ENCODE results near the gene CCR2.
A peak's percentile ranks its signal among the peaks of the same experiment; 100 is the strongest.
"Not testable (repeated sequence)": the region's sequence is repeated elsewhere in the genome, so short reads cannot be mapped to it uniquely, and the experiment has no call there.

Gene CCR2

DNA sequence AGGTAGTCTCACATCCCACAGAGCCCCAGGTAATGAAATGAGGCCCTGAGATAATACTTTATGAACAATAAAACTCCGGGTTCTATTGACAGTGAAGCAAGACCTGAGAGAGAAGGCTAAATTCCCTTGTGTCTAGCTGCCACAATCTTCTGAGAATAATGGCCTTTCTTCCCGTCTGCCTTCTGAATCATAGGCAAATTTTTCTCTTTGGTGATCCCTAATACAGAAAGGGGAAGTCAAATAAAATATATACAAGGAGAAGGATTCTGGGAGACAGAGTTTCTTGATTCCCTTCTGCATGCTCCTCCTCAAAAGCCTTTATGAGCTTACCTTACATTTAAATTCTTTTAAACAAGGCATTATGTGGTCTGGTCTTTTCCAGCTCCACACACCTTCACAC lies 29.9 kb upstream of the CCR2 start:
- Histone ChIP-seq H3K27ac (peak overlapping the region in 8 of 11 experiments; percentile 18 to 97 (median 91); a peak in 13 of 22 replicates), H3K4me2 (peak overlapping the region in 7 of 11 experiments; percentile 26 to 92 (median 87); a peak in 13 of 22 replicates), H3K9me3 (replicated peaks in 1 of 11) (peaks cover 11 to 62% (median 21%) of the 10 kb centered on the region in 11 experiments; a peak in 18 of 22 replicates), H4K20me1 (no peaks in the 10 kb centered on the region), H3K4me3 (no peak overlapping the region), H3K9ac (peak overlapping the region in 4 of 11 experiments; percentile 31 to 81 (median 66); a peak in 7 of 22 replicates), H3K36me3 (no peaks in the 10 kb centered on the region), H3K4me1 (peaks cover 20 to 71% (median 47%) of the 10 kb centered on the region in 10 experiments), H3K27me3 (no peaks in the 10 kb centered on the region)
- no peak for TF ChIP-seq Cebpa-rat (IDR thresholded peaks at IDR 0.05)

DNA sequence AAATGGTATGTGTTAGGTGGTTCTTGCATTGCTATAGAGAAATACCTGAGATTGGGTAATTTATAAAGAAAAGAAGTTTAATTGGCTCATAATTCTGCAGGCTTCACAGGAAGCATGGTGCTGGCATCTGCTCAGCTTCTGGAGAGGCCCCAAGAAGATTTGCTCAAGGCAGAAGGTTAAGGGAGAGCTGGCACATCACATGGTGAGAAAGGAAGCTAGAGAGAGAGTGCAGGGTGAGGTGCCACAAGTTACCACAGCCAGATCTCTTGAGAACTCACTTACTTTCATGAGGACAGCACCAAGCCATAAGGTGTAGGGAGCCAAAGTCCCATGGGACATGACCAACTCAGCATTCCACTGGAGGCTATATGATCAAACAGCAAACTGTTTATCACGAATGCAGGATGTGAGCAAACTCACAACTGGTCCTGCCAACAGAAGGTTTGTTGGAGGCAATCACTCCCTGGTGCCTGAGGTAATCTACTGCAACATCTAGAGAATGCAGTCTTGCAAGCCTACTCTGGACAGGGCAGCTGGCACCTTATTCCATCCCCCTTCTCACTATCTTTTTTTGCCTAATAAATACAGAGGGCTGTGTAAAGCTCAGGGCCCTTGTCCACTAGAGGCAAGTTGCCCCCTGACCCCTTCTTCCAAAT lies 28.1 kb upstream of the CCR2 start:
- H3K36me3 ChIP-seq = no peaks in the 10 kb centered on the region
- peak overlapping the region in 1 of 11 experiments; percentile 96; a peak in 3 of 22 replicates for H3K27ac ChIP-seq
- no peak overlapping the region for H3K9ac ChIP-seq
- no peak for TF ChIP-seq Cebpa-rat (IDR thresholded peaks at IDR 0.05)
- H3K27me3 ChIP-seq = no peaks in the 10 kb centered on the region
- peaks cover 10 to 55% (median 20%) of the 10 kb centered on the region in 11 experiments; a peak in 18 of 22 replicates for H3K9me3 ChIP-seq (replicated peaks in 1 of 11)
- peaks cover 17 to 54% (median 40%) of the 10 kb centered on the region in 10 experiments for H3K4me1 ChIP-seq
- H3K4me3 ChIP-seq = no peak overlapping the region
- H3K4me2 ChIP-seq = peak overlapping the region in 5 of 11 experiments; percentile 7 to 90 (median 87); a peak in 8 of 22 replicates
- H4K20me1 ChIP-seq = no peaks in the 10 kb centered on the region

DNA sequence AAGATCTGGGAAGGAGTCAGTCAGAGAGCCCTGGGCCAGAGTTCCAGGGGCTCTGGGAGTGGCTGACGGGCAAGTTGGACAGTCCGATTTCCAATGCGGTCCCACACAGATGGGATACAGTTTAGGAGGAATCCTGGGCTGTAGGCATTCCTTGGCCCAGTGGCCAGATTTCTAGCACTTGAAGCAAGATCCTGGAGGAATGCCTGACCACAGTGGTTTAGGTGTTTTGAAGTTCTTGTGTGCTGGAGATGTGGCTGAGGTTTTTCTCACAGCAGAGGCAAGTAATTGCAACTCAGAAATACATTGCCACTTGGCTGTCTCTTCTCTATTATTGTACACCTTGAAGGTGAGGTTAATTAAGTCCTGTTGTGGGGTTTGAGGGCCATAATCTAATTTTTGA lies 23.2 kb upstream of the CCR2 start:
- not testable (repeated sequence) for H3K27ac ChIP-seq, H4K20me1 ChIP-seq, H3K9ac ChIP-seq, H3K36me3 ChIP-seq, H3K4me2 ChIP-seq, H3K27me3 ChIP-seq, H3K4me3 ChIP-seq
- Histone ChIP-seq H3K9me3 (replicated peaks in 1 of 11) (peaks cover 15 to 65% (median 20%) of the 10 kb centered on the region in 11 experiments; a peak in 18 of 22 replicates), H3K4me1 (peaks cover 0 to 25% (median 3%) of the 10 kb centered on the region in 10 experiments; a peak in 9 of 20 replicates)

DNA sequence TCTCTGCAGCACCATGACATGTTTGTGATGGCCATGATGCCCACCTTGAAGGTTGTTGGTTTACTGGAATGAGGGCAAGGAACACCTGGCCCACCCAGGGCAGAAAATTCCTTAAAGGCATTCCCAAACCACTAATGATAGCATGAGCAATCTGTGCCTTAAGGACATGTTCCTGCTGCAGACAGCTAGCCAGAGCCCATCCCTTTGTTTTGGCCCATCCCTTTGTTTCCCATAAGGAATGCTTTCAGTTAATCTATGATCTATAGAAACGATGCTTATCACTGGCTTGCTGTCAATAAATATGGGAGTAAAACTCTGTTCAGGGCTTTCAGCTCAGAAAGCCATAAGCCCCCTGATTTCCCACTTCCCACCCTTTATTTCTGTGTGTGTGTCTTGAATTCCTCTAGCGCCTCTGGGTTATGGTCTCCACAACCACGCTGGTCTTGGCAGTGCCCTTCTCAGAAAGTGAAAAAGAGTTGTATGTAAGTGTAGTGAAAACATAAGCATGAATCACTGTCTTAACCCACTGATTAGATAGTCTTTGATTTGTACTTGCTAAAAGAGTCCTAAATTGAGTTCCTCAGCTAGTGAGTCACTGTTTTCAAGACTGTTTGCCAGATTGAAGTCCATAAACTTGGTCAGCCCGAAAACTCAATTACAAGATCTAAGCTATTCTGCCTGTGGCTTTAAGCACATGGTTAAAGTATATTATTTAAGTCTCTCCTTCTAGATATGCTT lies 19.0 kb upstream of the CCR2 start:
- peaks cover 0 to 27% (median 0%) of the 10 kb centered on the region in 10 experiments; a peak in 4 of 20 replicates for H3K4me1 ChIP-seq
- H3K27ac ChIP-seq = peak overlapping the region in 1 of 11 experiments; percentile 18; a peak in 1 of 22 replicates
- TF ChIP-seq Cebpa-rat (IDR thresholded peaks at IDR 0.05) = no peak
- no peaks in the 10 kb centered on the region for H4K20me1 ChIP-seq
- H3K36me3 ChIP-seq = peaks cover 0 to 13% (median 8%) of the 10 kb centered on the region in 11 experiments; a peak in 6 of 22 replicates
- H3K9me3 ChIP-seq (replicated peaks in 1 of 11) = peaks cover 28 to 68% (median 37%) of the 10 kb centered on the region in 11 experiments
- H3K4me3 ChIP-seq = no peak overlapping the region
- H3K4me2 ChIP-seq = peak overlapping the region in 3 of 11 experiments; percentile 8 to 41 (median 20); a peak in 2 of 22 replicates
- H3K9ac ChIP-seq = no peak overlapping the region
- no peaks in the 10 kb centered on the region for H3K27me3 ChIP-seq

DNA sequence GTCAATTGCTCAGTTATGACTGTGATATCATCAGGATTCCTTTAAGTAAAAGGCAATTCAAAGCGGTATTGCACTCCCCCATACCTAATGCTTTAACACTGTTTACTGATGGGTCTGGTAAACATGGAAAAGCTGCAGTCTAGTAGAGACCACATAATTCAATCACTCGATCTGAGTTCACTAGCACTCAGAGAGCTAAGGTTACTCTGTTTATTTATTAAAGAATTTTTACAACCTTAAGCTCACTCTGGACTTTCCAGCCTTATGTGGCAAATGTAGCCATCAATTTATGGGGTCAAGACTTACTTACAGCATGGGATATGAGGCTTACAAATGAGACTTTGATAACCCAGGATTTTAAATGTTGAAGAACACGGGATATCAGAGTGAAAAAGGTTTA lies 18.4 kb upstream of the CCR2 start:
- Histone ChIP-seq H4K20me1 (no peaks in the 10 kb centered on the region), H3K9me3 (replicated peaks in 1 of 11) (peaks cover 33 to 71% (median 42%) of the 10 kb centered on the region in 11 experiments), H3K27ac (0 out of 22 replicates have a peak overlapping the region, but pooled peaks of 1 of the 11 experiments have one; percentile 18), H3K4me3 (no peak overlapping the region), H3K9ac (no peak overlapping the region), H3K36me3 (peaks cover 0 to 14% (median 8%) of the 10 kb centered on the region in 11 experiments; a peak in 6 of 22 replicates), H3K4me2 (peak overlapping the region in 2 of 11 experiments; percentile 20 to 41; a peak in 1 of 22 replicates), H3K27me3 (no peaks in the 10 kb centered on the region), H3K4me1 (peaks cover 0 to 27% (median 0%) of the 10 kb centered on the region in 10 experiments; a peak in 4 of 20 replicates)
- TF ChIP-seq Cebpa-rat (IDR thresholded peaks at IDR 0.05) = no peak

DNA sequence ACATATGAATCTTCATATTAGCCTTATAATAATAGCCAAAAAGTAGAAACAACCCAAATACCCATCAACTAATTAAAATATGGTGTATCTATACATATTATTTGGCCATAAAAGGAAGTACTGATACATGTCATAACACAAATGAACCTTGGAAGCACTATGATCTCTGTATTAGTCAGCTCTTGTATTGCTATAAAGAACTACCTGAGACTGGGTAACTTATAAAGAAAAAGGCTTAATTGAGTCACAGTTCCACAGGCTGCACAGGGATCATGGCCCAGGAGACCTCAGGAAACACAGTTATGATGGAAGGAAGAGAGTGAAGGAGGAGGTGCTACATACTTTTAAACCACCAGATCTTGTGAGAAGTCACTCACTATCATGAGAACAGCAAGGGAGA lies 16.0 kb upstream of the CCR2 start:
- Histone ChIP-seq H3K36me3 (peaks cover 0 to 14% (median 8%) of the 10 kb centered on the region in 11 experiments; a peak in 6 of 22 replicates), H4K20me1 (no peaks in the 10 kb centered on the region), H3K4me2 (no peak overlapping the region), H3K27me3 (no peaks in the 10 kb centered on the region), H3K27ac (no peak overlapping the region), H3K9me3 (replicated peaks in 1 of 11) (peaks cover 34 to 70% (median 46%) of the 10 kb centered on the region in 11 experiments), H3K9ac (no peak overlapping the region), H3K4me1 (peaks cover 0 to 18% (median 0%) of the 10 kb centered on the region in 10 experiments; a peak in 4 of 20 replicates), H3K4me3 (no peak overlapping the region)
- no peak for TF ChIP-seq Cebpa-rat (IDR thresholded peaks at IDR 0.05)

DNA sequence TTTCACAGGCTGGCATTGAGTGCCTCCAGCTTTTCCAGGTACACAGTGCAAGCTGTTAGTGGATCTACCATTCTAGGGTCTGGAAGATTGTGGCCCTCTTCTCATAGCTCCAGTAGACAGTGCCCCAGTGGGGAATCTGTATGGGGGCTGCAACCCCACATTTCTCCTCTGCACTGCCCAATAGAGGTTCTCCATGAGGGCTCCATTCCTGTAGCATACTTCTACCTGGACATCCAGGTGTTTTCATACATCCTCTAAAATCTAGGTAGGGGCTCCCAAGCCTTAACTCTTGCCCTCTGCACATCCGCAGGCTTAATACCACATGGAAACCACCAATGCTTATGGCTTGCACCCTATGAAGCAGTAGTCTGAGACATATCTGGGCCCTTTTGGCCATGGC lies 15.1 kb upstream of the CCR2 start:
- Histone ChIP-seq H3K4me2 (no peak overlapping the region), H3K9me3 (replicated peaks in 1 of 11) (peaks cover 34 to 66% (median 46%) of the 10 kb centered on the region in 11 experiments), H4K20me1 (no peaks in the 10 kb centered on the region), H3K4me3 (peak overlapping the region in 5 of 10 experiments; percentile 2 to 28 (median 8); a peak in 2 of 20 replicates), H3K36me3 (peaks cover 0 to 14% (median 8%) of the 10 kb centered on the region in 11 experiments; a peak in 6 of 22 replicates), H3K9ac (no peak overlapping the region), H3K4me1 (peaks cover 0 to 12% (median 0%) of the 10 kb centered on the region in 10 experiments; a peak in 3 of 20 replicates), H3K27me3 (no peaks in the 10 kb centered on the region), H3K27ac (no peak overlapping the region)
- TF ChIP-seq Cebpa-rat (IDR thresholded peaks at IDR 0.05) = no peak

DNA sequence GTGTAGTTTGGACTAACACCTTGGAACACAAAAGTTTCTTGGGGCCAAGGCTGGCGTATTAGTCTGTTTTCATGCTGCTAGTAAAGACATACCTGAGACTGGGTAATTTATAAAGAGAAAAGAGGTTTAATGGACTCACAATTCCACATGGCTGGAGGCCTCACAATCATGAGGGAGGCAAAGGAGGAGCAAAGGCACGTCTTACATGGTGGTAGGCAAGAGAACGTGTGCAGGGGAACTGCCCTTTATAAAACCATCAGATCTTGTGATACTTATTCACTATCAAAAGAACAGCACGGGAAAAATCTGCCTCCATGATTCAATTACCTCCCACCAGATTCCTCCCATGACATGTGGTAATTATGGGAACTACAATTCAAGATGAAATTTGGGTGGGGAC lies 9.4 kb upstream of the CCR2 start:
- Histone ChIP-seq H4K20me1 (no peaks in the 10 kb centered on the region), H3K27ac (no peak overlapping the region), H3K27me3 (no peaks in the 10 kb centered on the region), H3K4me3 (no peak overlapping the region), H3K36me3 (peaks cover 0 to 8% (median 0%) of the 10 kb centered on the region in 11 experiments; a peak in 1 of 22 replicates), H3K4me1 (peaks cover 10 to 16% (median 11%) of the 10 kb centered on the region in 10 experiments), H3K4me2 (no peak overlapping the region), H3K9ac (no peak overlapping the region), H3K9me3 (replicated peaks in 1 of 11) (peaks cover 26 to 46% (median 37%) of the 10 kb centered on the region in 11 experiments)
- TF ChIP-seq Cebpa-rat (IDR thresholded peaks at IDR 0.05) = no peak

Data from BLaER1 treated with 17β-estradiol and CSF1 and Interleukin-3, amounts not matched to agents 10 nM and 100 nM (cell line).